GM12872 (cell line): Measurements from ENCODE around the gene DRGX.

Source experiments
- CTCF ChIP-seq: IDR thresholded peaks from 3 replicates; pipeline ENCODE4 v1.5.1; 2011; ENCODE audit warnings: low read depth, mild to moderate bottlenecking, low read length, moderate library complexity; ENCODE audit not compliant: insufficient read depth

DRGX gene

GRCh38 chr10:49415109-49415508, 19.2 kb upstream of the DRGX start:
- no peak for TF ChIP-seq CTCF

GRCh38 chr10:49414496-49414895, 18.6 kb upstream of the DRGX start:
- no peak for TF ChIP-seq CTCF

GRCh38 chr10:49412571-49412970, 16.7 kb upstream of the DRGX start:
- TF ChIP-seq CTCF, result no peak

- no peak for TF ChIP-seq CTCF
Measured at GRCh38 chr10:49410365-49411074, 14.6 kb upstream of the DRGX start.

- TF ChIP-seq CTCF, result no peak
Measured at GRCh38 chr10:49409755-49410154, 13.9 kb upstream of the DRGX start.

GRCh38 chr10:49408519-49409306, 12.8 kb upstream of the DRGX start:
- peak; percentile 55 for TF ChIP-seq CTCF

- TF ChIP-seq CTCF, result peak; percentile 94
Measured at GRCh38 chr10:49407552-49408137, 11.8 kb upstream of the DRGX start.
